ES-I3 (cell line): ENCODE measurements around the gene SLC45A1.
"Not testable (repeated sequence)": the region's sequence is repeated elsewhere in the genome, so short reads cannot be mapped to it uniquely, and the experiment has no call there.

Source experiments
- H3K36me3 ChIP-seq: 2 replicates; pipeline ENCODE4 v1.6.1; 2013; ENCODE audit warnings: mild to moderate bottlenecking, low read length, control low read depth, moderate library complexity; ENCODE audit not compliant: insufficient read depth
- H3K4me1 ChIP-seq: 2 replicates; pipeline ENCODE4 v1.6.1; 2013; ENCODE audit warnings: mild to moderate bottlenecking, control low read depth, low read length; ENCODE audit not compliant: insufficient read depth
- H3K9ac ChIP-seq: 2 replicates; pipeline ENCODE4 v1.6.1; 2013; ENCODE audit warnings: low read depth, mild to moderate bottlenecking, low read length, moderate library complexity
- H3K9me3 ChIP-seq: 2 replicates; pipeline ENCODE4 v1.6.1; 2013; ENCODE audit warnings: mild to moderate bottlenecking, low read length, moderate library complexity; ENCODE audit not compliant: control insufficient read depth, insufficient read depth

SLC45A1 gene

GRCh38 chr1:8370905-8371315, 53.0 kb downstream of the SLC45A1 start:
- H3K9me3 ChIP-seq: no peaks in the 10 kb centered on the region
- H3K4me1 ChIP-seq: peaks cover 38% of the 10 kb centered on the region
- H3K36me3 ChIP-seq: 0 out of 2 replicates have a peak, but pooled peaks cover 2% of the 10 kb centered on the region
- H3K9ac ChIP-seq: no peak overlapping the region

GRCh38 chr1:8371372-8371991, 53.6 kb downstream of the SLC45A1 start:
- 0 out of 2 replicates have a peak, but pooled peaks cover 2% of the 10 kb centered on the region for H3K36me3 ChIP-seq
- peaks cover 38% of the 10 kb centered on the region for H3K4me1 ChIP-seq
- no peak overlapping the region for H3K9ac ChIP-seq
- no peaks in the 10 kb centered on the region for H3K9me3 ChIP-seq

GRCh38 chr1:8373125-8373524, 55.2 kb downstream of the SLC45A1 start:
- H3K36me3 ChIP-seq: 0 out of 2 replicates have a peak, but pooled peaks cover 2% of the 10 kb centered on the region
- no peaks in the 10 kb centered on the region for H3K9me3 ChIP-seq
- no peak overlapping the region for H3K9ac ChIP-seq
- peaks cover 38% of the 10 kb centered on the region for H3K4me1 ChIP-seq

- Histone ChIP-seq H3K36me3 (0 out of 2 replicates have a peak, but pooled peaks cover 2% of the 10 kb centered on the region), H3K4me1 (peaks cover 38% of the 10 kb centered on the region), H3K9me3 (no peaks in the 10 kb centered on the region), H3K9ac (no peak overlapping the region)
These were observed 55.8 kb downstream of the SLC45A1 start for GRCh38 chr1:8373581-8374241.

GRCh38 chr1:8374356-8374755, 56.4 kb downstream of the SLC45A1 start:
- H3K4me1 ChIP-seq: peaks cover 38% of the 10 kb centered on the region
- no peaks in the 10 kb centered on the region for H3K9me3 ChIP-seq
- 0 out of 2 replicates have a peak, but pooled peaks cover 2% of the 10 kb centered on the region for H3K36me3 ChIP-seq
- H3K9ac ChIP-seq: no peak overlapping the region

GRCh38 chr1:8374812-8375211, 56.9 kb downstream of the SLC45A1 start:
- 0 out of 2 replicates have a peak, but pooled peaks cover 2% of the 10 kb centered on the region for H3K36me3 ChIP-seq
- peaks cover 38% of the 10 kb centered on the region for H3K4me1 ChIP-seq
- no peak overlapping the region for H3K9ac ChIP-seq
- H3K9me3 ChIP-seq: no peaks in the 10 kb centered on the region

GRCh38 chr1:8376358-8376840, 58.5 kb downstream of the SLC45A1 start:
- Histone ChIP-seq H3K9me3 (no peaks in the 10 kb centered on the region), H3K9ac (no peak overlapping the region), H3K4me1 (peaks cover 27% of the 10 kb centered on the region), H3K36me3 (0 out of 2 replicates have a peak, but pooled peaks cover 2% of the 10 kb centered on the region)

- Histone ChIP-seq H3K9me3 (no peaks in the 10 kb centered on the region), H3K4me1 (peaks cover 26% of the 10 kb centered on the region), H3K9ac (no peak overlapping the region), H3K36me3 (0 out of 2 replicates have a peak, but pooled peaks cover 2% of the 10 kb centered on the region)
These were observed 59.5 kb downstream of the SLC45A1 start for GRCh38 chr1:8377271-8377981.

- H3K9ac ChIP-seq: no peak overlapping the region
- H3K36me3 ChIP-seq: no peaks in the 10 kb centered on the region
- H3K4me1 ChIP-seq: peaks cover 20% of the 10 kb centered on the region
- no peaks in the 10 kb centered on the region for H3K9me3 ChIP-seq
These were observed 60.3 kb downstream of the SLC45A1 start for GRCh38 chr1:8378178-8378577.

GRCh38 chr1:8378981-8379470, 61.1 kb downstream of the SLC45A1 start:
- Histone ChIP-seq H3K9ac (no peak overlapping the region), H3K9me3 (no peaks in the 10 kb centered on the region), H3K4me1 (peaks cover 12% of the 10 kb centered on the region), H3K36me3 (no peaks in the 10 kb centered on the region)

- Histone ChIP-seq H3K9me3 (no peaks in the 10 kb centered on the region), H3K9ac (no peak overlapping the region), H3K36me3 (no peaks in the 10 kb centered on the region), H3K4me1 (peaks cover 11% of the 10 kb centered on the region; the same call in 1 of the 2 replicates)
These were observed 61.7 kb downstream of the SLC45A1 start for GRCh38 chr1:8379513-8380186.

- not testable (repeated sequence) for H3K36me3 ChIP-seq
- peaks cover 11% of the 10 kb centered on the region; the same call in 1 of the 2 replicates for H3K4me1 ChIP-seq
These were observed 62.4 kb downstream of the SLC45A1 start for GRCh38 chr1:8380310-8380709.

GRCh38 chr1:8381618-8382017, 63.7 kb downstream of the SLC45A1 start:
- H3K36me3 ChIP-seq: no peaks in the 10 kb centered on the region
- H3K4me1 ChIP-seq: peaks cover 11% of the 10 kb centered on the region; the same call in 1 of the 2 replicates
- no peak overlapping the region for H3K9ac ChIP-seq
- H3K9me3 ChIP-seq: no peaks in the 10 kb centered on the region

More at GRCh38 chr1:8380310-8380709, 62.4 kb downstream of the SLC45A1 start:
- not testable (repeated sequence) for H3K9me3 ChIP-seq, H3K9ac ChIP-seq

GRCh38 chr1:8382051-8382505, 64.2 kb downstream of the SLC45A1 start:
- Histone ChIP-seq H3K9ac (no peak overlapping the region), H3K36me3 (no peaks in the 10 kb centered on the region), H3K4me1 (peaks cover 11% of the 10 kb centered on the region; the same call in 1 of the 2 replicates), H3K9me3 (no peaks in the 10 kb centered on the region)
